Chondrocyte (in vitro differentiated cells): Measurements from ENCODE around the gene TTC31. TPM values are rescaled to one million over a fixed set of nuclear protein-coding genes. Genes with fewer than 3 reads are reported as not detected.

Source experiments
- DNase-seq: peaks from one replicate; pipeline ENCODE4 v3.0.0; 2021; ENCODE audit warnings: mixed read lengths, low spot score
- H3K27ac Mint-ChIP-seq: one replicate; pipeline ENCODE4 v1.8.0; 2021; ENCODE audit warnings: mild to moderate bottlenecking, moderate library complexity, mixed read lengths; ENCODE audit not compliant: unreplicated experiment
- H3K27me3 Mint-ChIP-seq: 2 replicates; pipeline ENCODE4 v1.8.0; 2021; ENCODE audit warnings: low read depth, mixed read lengths
- H3K36me3 Mint-ChIP-seq: 2 replicates; pipeline ENCODE4 v1.8.0; 2021; ENCODE audit warnings: low read depth, mixed read lengths
- H3K4me1 Mint-ChIP-seq: 2 replicates; pipeline ENCODE4 v1.8.0; 2021; ENCODE audit warnings: low read depth, mild to moderate bottlenecking, mixed read lengths
- H3K4me3 Mint-ChIP-seq: one replicate; pipeline ENCODE4 v1.8.0; 2021; ENCODE audit warnings: mild to moderate bottlenecking, moderate library complexity, mixed read lengths; ENCODE audit not compliant: unreplicated experiment
- H3K9me3 Mint-ChIP-seq: 2 replicates; pipeline ENCODE4 v1.8.0; 2021; ENCODE audit warnings: low read depth, mixed read lengths
- CTCF ChIP-seq: fragments of 200-600 bp; sonication (generic); IDR thresholded peaks from 2 replicates; pipeline ENCODE4 v1.5.0; 2021; ENCODE audit warnings: antibody characterized with exemption, mild to moderate bottlenecking, moderate library complexity
- total RNA-seq: library from RNA; stranded (reverse); gene quantifications from 3 replicates; pipeline ENCODE4 v1.2.1, GENCODE V29; 2021

The TTC31 gene
- total RNA-seq, 1 donor from 2014 or later: 18.1 TPM

- H3K27ac Mint-ChIP-seq: peak within 1 kb of the TSS; percentile 85
- H3K9me3 Mint-ChIP-seq: no peaks in the 10 kb centered on the region
- peaks cover 42% of the 10 kb centered on the region for H3K4me1 Mint-ChIP-seq
- H3K36me3 Mint-ChIP-seq: no peaks in the 10 kb centered on the region
- H3K27me3 Mint-ChIP-seq: peaks cover 3% of the 10 kb centered on the region
- DNase-seq: peak; percentile 97
- TF ChIP-seq CTCF: no peak
- H3K4me3 Mint-ChIP-seq: peak within 1 kb of the TSS; percentile 89
Observed at GRCh38 chr2:74454654-74455511, 28.0 kb upstream of the TTC31 start, which contains the start of gene INO80B. Gene INO80B (plus strand): TSS chr2:74455087. CDS start chr2:74455117, 30 bp downstream.

GRCh38 chr2:74457129-74457548, 25.7 kb upstream of the TTC31 start:
- Mint-ChIP-seq H3K9me3 (no peaks in the 10 kb centered on the region), H3K27ac (peak overlapping the region; percentile 98)

GRCh38 chr2:74457549-74458131, 25.2 kb upstream of the TTC31 start:
- no peak for DNase-seq
- Mint-ChIP-seq H3K27ac (peak overlapping the region; percentile 97), H3K4me1 (peaks cover 50% of the 10 kb centered on the region), H3K27me3 (no peaks in the 10 kb centered on the region), H3K36me3 (peaks cover 2% of the 10 kb centered on the region), H3K4me3 (peak overlapping the region; percentile 89), H3K9me3 (no peaks in the 10 kb centered on the region)
- no peak for TF ChIP-seq CTCF

More at GRCh38 chr2:74457129-74457548, 25.7 kb upstream of the TTC31 start:
- H3K36me3 Mint-ChIP-seq: peaks cover 2% of the 10 kb centered on the region
- TF ChIP-seq CTCF: no peak
- peaks cover 49% of the 10 kb centered on the region for H3K4me1 Mint-ChIP-seq
- peak overlapping the region; percentile 89 for H3K4me3 Mint-ChIP-seq
- no peak for DNase-seq
- H3K27me3 Mint-ChIP-seq: no peaks in the 10 kb centered on the region

GRCh38 chr2:74458132-74458937, 24.5 kb upstream of the TTC31 start, which contains the start of gene WBP1:
Gene WBP1 (plus strand): TSS chr2:74458438. CDS start chr2:74458603, 165 bp downstream.
- TF ChIP-seq CTCF: no peak
- peak within 1 kb of the TSS; percentile 89 for H3K4me3 Mint-ChIP-seq
- peak within 1 kb of the TSS; percentile 98 for H3K27ac Mint-ChIP-seq
- H3K36me3 Mint-ChIP-seq: peaks cover 2% of the 10 kb centered on the region
- peak; percentile 99 for DNase-seq
- H3K4me1 Mint-ChIP-seq: peaks cover 57% of the 10 kb centered on the region
- H3K9me3 Mint-ChIP-seq: no peaks in the 10 kb centered on the region
- no peaks in the 10 kb centered on the region for H3K27me3 Mint-ChIP-seq
